NOMO-1 (cell line): Measurements from ENCODE around the gene KHDRBS2.

Source experiments
- DNase-seq, 2 experiments: peaks; one replicate each; lab custom pipeline; 2025; ENCODE audit not compliant: unreplicated experiment in 2 of 2; lab: John Stamatoyannopoulos, UW

KHDRBS2 gene

GRCh38 chr6:62039605-62040004 is 246.4 kb downstream of the KHDRBS2 start:
- DNase-seq, result no peak

- no peak for DNase-seq
These were observed 248.6 kb downstream of the KHDRBS2 start for GRCh38 chr6:62037445-62037844.

DNA sequence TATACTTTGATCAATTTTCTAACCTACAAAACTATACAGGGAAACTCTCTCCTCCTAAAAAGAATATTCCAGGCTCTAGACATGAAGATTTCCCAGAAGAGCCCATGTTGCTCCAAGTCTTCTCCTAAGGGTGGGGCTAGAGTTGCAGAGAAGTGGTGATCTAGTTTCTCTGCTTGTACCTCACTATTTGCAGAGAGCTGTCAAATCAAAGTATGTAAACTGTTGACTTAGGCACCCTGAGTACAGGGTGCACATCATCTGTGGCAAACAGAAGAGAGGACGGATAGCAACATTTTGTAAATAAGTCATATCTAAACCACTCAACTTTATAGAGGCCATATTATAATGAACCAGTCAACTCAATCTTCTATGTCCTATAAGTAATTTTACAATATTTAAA is 250.1 kb downstream of the KHDRBS2 start:
- DNase-seq, result no peak

DNA sequence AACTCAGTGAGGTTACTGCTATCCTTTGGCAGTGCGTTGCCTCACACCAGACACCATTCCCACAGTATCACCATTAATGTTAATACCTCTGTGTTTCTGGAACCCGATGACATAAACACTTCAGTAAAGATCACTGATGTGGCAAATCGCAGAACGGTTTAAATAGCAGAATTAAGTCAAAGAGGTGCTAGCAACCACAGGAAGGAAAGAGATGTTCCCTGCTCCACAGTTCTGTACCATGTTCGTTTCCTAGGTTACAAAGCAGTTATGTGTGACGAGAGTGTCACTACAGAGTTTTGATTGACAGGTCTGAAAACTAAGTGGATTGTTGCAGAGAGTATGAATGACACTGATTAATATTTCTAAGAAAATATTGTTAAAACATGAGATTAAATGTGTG is 272.3 kb downstream of the KHDRBS2 start:
- no peak for DNase-seq

- no peak for DNase-seq
These were observed 276.6 kb downstream of the KHDRBS2 start for GRCh38 chr6:62009445-62009844.

DNA sequence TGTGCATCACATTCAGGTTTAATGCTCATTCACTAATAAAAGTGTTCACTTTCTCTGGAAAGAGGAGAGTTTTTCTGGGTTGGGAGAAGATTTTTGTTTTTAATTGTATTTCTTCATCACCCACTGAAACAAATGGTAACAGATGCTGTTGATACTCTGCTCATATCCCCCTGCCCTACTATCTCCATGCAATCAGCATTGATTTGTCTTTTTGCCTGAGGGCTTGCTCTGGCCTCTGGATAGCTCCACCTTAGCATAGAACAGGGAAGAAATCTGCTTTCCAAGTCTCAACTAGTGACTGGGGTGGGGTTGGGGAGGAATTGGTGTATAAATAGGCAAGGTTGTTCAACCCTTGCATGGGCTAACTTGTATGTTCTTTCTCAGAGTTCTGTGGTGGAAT is 296.4 kb downstream of the KHDRBS2 start:
- DNase-seq, result no peak

- no peak for DNase-seq
These were observed 305.4 kb downstream of the KHDRBS2 start for GRCh38 chr6:61980622-61981021.

DNA sequence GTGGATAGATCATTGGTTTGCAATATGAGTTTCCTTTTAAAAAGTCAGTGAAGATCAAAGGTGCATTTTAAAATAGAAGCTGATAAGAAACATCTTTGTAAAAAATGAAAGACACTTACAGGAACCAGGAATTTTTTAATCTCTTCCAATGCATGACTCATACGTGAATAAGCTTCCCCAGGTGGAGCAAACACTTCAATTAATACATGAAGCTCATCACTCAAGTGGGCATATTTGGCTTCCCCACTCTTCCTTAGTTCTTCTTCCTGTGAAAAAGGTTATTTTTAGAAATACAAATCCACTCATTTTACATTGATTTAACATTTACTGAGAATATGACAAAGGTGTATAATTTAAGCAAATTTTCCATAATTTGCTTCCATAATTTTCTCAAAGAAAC is 308.1 kb downstream of the KHDRBS2 start:
- no peak for DNase-seq

GRCh38 chr6:61977099-61977498 is 308.9 kb downstream of the KHDRBS2 start:
- DNase-seq, result no peak

DNA sequence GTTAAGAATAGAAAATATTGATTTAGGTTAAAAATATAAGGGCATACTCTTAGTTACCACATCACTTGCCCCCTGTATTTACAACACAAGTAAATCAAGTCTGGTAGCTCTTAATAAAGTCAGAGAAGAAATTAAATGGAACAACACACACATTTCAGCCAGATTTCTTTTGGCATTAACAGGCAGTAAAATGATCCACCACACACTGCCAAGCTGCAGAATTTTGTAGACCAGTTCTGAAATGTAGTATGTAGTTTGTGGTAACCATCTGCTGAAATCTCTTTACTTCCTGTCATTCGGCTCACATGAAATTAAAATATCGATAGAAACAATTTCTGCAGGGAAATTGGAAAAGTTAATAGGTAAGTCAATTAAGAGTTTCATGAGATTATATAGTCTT is 326.8 kb downstream of the KHDRBS2 start:
- DNase-seq, result no peak

DNA sequence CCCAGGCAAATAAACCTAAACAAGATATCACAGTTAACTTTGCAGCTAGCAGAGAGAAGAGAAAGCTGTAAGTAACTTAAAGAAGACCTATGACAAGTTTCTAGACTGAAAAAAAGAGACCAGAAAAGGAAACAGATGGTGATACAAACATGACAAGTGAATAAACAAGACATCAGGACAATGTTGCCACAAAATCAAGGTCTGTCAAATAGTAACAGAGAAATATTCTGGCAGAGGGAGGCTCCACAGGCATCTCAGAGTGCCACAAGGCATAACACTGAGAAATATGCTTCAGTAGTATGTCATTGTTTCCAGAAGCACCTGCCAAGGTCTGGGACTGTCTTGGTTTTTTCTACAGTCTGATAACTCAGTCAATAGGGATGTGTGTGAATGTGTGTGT is 332.2 kb downstream of the KHDRBS2 start:
- DNase-seq, result no peak

- DNase-seq, result no peak
These were observed 334.4 kb downstream of the KHDRBS2 start for GRCh38 chr6:61951586-61951985.

GRCh38 chr6:61950811-61951210 is 335.2 kb downstream of the KHDRBS2 start:
- DNase-seq, result no peak

- no peak for DNase-seq
These were observed 336.1 kb downstream of the KHDRBS2 start for GRCh38 chr6:61949971-61950370.

- no peak for DNase-seq
These were observed 336.9 kb downstream of the KHDRBS2 start for GRCh38 chr6:61949161-61949560.

DNA sequence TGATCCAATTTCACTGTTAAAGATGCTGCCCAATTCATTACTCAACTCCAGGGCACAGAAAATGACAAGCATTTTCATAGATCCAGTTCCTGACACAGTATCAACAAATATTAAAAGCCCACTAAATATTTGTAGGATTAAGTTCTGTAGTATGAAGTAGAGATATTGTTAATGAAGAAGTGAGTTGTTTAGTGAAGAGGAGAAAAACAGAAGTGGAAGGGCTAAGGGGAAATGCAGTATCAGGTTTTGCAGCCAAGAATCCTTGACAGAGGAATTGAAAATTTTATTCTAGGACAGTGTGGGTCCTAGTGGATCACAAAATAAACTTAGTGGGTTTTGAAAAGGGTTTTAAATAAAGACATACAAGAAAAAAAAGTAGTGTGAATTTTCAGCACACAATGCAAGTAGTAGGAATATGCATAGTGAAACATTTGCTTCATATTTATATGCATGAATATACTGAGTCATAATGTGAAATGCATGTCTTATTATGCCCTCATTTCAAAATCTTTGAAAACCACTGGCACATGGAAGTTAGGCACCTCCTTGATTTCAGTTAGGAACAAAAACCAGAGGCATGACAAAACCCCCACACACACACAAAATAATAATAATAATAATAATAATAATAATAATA is 338.6 kb downstream of the KHDRBS2 start:
- no peak for DNase-seq

- DNase-seq, result no peak
These were observed 345.1 kb downstream of the KHDRBS2 start for GRCh38 chr6:61940919-61941318.

GRCh38 chr6:61935242-61935846 is 350.7 kb downstream of the KHDRBS2 start:
- DNase-seq, result no peak

GRCh38 chr6:61909486-61909885 is 376.5 kb downstream of the KHDRBS2 start:
- DNase-seq, result no peak

- DNase-seq, result no peak
These were observed 384.3 kb downstream of the KHDRBS2 start for GRCh38 chr6:61901748-61902147.

DNA sequence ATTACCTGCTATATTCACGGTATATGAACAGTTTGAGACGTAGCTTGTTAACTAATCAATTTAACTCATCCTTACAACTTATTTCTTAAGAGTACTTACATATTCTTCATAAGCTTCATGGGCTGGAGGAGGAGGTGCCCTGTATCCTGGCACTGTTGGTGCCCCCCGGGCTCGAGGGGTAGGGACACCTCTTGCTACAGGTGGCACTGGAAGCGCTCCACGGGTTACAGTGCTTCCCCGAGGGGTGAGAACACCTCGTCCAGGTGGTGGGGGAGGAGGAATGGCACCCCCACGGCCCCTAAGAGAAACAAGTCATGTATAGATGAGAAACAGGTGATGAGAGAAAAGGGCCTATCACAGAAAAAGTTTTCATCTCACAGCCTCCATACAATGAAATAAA is 391.5 kb downstream of the KHDRBS2 start:
- no peak for DNase-seq

DNA sequence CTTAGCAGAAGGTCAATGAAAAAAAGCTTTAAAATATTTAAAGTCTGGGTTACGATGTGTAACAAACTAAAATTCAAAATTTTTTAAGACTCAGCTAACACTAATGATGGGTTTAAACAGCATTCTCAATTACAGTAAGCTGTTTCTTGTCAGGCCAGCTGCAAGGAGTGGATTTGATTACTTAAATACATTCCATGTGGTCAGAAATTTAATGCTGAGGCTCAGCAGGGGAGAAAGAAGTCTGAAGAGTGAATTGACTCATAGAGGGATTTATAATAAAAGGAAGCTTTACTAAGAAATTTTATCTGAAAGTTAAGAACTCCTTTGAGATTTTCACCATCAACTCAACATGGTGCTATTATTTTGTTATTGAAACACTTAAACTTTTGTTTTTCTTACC is 398.6 kb downstream of the KHDRBS2 start:
- DNase-seq, result no peak
